Endothelial cell of umbilical vein (primary cell): ENCODE measurements around the gene SSTR5.

ENCODE experiments used
- MYC ChIP-seq: IDR thresholded peaks from one replicate; pipeline ENCODE4 v1.6.1; 2011; ENCODE audit warnings: mild to moderate bottlenecking, low read depth, low read length
- POLR2AphosphoS5 ChIP-seq: IDR thresholded peaks from 2 replicates; pipeline ENCODE4 v1.6.1; 2012; ENCODE audit warnings: low read depth, mild to moderate bottlenecking, control low read depth, low read length, moderate library complexity; ENCODE audit not compliant: insufficient read depth
- TF ChIP-seq, protein P1 (sequence below), 2 donors: IDR thresholded peaks; 1 replicate in 1 of 2; 2 replicates in 1 of 2; pipeline ENCODE4 v1.5.1; 2011; ENCODE audit warnings: low read length in 2 of 2, mild to moderate bottlenecking in 2 of 2, moderate library complexity in 2 of 2, control low read depth in 1 of 2, inconsistent platforms in 1 of 2, low read depth in 1 of 2; ENCODE audit not compliant: insufficient read depth in 1 of 2; ENCODE audit errors: extremely low read depth in 1 of 2

DNA sequence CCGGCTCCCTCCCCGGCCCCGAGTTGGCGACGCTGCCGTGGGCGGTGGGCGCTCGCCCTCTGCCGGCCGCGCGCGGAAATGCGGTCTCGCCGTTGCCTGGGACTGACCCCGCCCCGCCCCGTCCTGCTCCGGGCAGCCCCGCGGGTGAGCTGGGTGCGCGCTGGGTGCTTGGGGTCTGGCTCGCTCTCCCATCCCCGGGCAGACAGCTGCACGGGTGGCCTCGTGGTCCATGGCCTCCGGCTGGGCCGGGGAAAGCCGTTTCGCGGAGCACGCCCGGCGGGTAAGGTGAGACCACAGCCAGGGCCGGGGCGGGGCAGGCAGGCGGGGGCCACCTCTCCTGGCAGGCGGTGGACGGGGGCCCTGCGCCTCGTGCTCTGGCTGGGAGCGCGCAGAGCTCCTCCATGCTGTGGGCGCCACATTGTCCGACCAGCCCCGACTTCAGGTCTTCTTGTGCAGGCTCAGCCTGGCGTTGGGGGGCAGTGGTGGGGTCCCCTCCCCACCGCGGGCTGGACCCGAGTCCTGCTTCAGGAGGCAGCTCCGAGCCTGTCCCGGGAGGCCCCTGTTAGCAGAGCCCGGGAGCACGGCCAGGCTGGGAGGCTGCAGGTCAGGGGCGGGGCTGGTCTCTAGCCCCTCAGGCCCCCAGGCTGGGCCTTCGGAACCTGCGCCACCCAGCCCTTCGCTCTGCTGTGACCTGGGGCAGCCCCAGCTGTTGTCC lies 30.5 kb downstream of the SSTR5 start:
- TF ChIP-seq MYC: no peak
- no peak for TF ChIP-seq POLR2AphosphoS5
- TF ChIP-seq, protein P1, sequence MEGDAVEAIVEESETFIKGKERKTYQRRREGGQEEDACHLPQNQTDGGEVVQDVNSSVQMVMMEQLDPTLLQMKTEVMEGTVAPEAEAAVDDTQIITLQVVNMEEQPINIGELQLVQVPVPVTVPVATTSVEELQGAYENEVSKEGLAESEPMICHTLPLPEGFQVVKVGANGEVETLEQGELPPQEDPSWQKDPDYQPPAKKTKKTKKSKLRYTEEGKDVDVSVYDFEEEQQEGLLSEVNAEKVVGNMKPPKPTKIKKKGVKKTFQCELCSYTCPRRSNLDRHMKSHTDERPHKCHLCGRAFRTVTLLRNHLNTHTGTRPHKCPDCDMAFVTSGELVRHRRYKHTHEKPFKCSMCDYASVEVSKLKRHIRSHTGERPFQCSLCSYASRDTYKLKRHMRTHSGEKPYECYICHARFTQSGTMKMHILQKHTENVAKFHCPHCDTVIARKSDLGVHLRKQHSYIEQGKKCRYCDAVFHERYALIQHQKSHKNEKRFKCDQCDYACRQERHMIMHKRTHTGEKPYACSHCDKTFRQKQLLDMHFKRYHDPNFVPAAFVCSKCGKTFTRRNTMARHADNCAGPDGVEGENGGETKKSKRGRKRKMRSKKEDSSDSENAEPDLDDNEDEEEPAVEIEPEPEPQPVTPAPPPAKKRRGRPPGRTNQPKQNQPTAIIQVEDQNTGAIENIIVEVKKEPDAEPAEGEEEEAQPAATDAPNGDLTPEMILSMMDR (IDR thresholded peaks at IDR 0.05; ENCODE audit: extremely low read depth in 1 of 2, insufficient read depth in 1 of 2, low read depth in 1 of 2, low read length in 2 of 2): peak; percentile 45 to 69
